Esophagus squamous epithelium (tissue), 5 donors: ENCODE results near the gene ANKFY1. TPM values are rescaled to one million over a fixed set of nuclear protein-coding genes. Genes with fewer than 3 reads are reported as not detected.

ENCODE experiments used
- DNase-seq: peaks from one replicate; lab custom pipeline; 2025; lab: John Stamatoyannopoulos, UW
- H3K27ac ChIP-seq, 4 donors: fragments of 200-600 bp; sonication (generic); one replicate each; pipeline ENCODE4 v1.5.1; 2016 to 2019; ENCODE audit warnings: mild to moderate bottlenecking in 1 of 4
- H3K27me3 ChIP-seq, 4 donors: fragments of 200-600 bp; sonication (generic); 1 replicate in 3 of 4; 2 replicates in 1 of 4; pipeline versions ENCODE4 v1.5.1 to v1.6.0; 2017 to 2021; ENCODE audit warnings: antibody characterized with exemption in 1 of 4
- H3K36me3 ChIP-seq, 3 donors: fragments of 200-600 bp; sonication (generic); one replicate each; pipeline ENCODE4 v1.5.1; 2016 to 2019
- H3K4me1 ChIP-seq, 3 donors: fragments of 200-600 bp; sonication (generic); one replicate each; pipeline ENCODE4 v1.5.1; 2017 to 2019
- H3K4me3 ChIP-seq, 4 donors: fragments of 200-600 bp; sonication (generic); 1 replicate in 3 of 4; 2 replicates in 1 of 4; pipeline ENCODE4 v1.5.1; 2016 to 2019; ENCODE audit warnings: mild to moderate bottlenecking in 2 of 4, moderate library complexity in 1 of 4
- H3K9me3 ChIP-seq, 3 donors: fragments of 200-600 bp; sonication (generic); one replicate each; pipeline ENCODE4 v1.5.1; 2016 to 2019
- CTCF ChIP-seq, 6 experiments: fragments of 450-650 bp in 4 of 6; fragments of 200-600 bp in 2 of 6; sonication (generic) in 2 of 6; IDR thresholded peaks; one replicate each; pipeline ENCODE4 v1.5.1; 2016 to 2019; ENCODE audit warnings: antibody characterized with exemption in 6 of 6, mild to moderate bottlenecking in 4 of 6, moderate library complexity in 4 of 6
- POLR2A ChIP-seq, 4 donors: fragments of 450-650 bp; IDR thresholded peaks; one replicate each; pipeline ENCODE4 v1.6.1; 2017; ENCODE audit warnings: antibody characterized with exemption in 4 of 4, mild to moderate bottlenecking in 4 of 4, moderate library complexity in 3 of 4
- WGBS, 2 donors: methylation state at CpG; one replicate each; pipeline ENCODE4 v1.1.5; 2018; 5-methylcytosine and 5-hydroxymethylcytosine counted together
- intact Hi-C: fragments of 100-400 bp; cut with DNase I; formaldehyde crosslinking; loops from one replicate; pipeline ENCODE4 v1.15.0; 2022
- total RNA-seq, 4 donors: library from RNA; depleted of rRNA; stranded (reverse); fragments of >200 nt; gene quantifications; one replicate each; pipeline ENCODE4 v1.1.0, GENCODE V29; 2016
- donor health status: DM: yes; HTN: yes; CAD: no.

The ANKFY1 gene
- 10 to 100 TPM; 21.0 to 34.7 (median 26.4) TPM for total RNA-seq

GRCh38 chr17:4263282-4264215 lies at the start of gene ANKFY1:
Gene ANKFY1 (minus strand): TSS chr17:4263979. CDS start chr17:4263941, 38 bp downstream.
- peak; percentile 59 for DNase-seq
- TF ChIP-seq POLR2A (IDR thresholded peaks at IDR 0.05), result peak in 2 of 4 donors; percentile 65 to 70
- TF ChIP-seq CTCF (IDR thresholded peaks at IDR 0.05), result peak in 3 of 6 experiments; percentile 1 to 32 (median 9)
- Histone ChIP-seq H3K4me1 (peaks cover 16 to 34% (median 22%) of the 10 kb centered on the region in 3 donors), H3K27me3 (no peaks in the 10 kb centered on the region), H3K36me3 (peaks cover 0 to 33% (median 0%) of the 10 kb centered on the region in 3 donors), H3K27ac (peak within 1 kb of the TSS; percentile 87 to 95 (median 90)), H3K4me3 (peak within 1 kb of the TSS; percentile 86 to 100 (median 98)), H3K9me3 (peaks cover 0 to 14% (median 12%) of the 10 kb centered on the region in 3 donors)
- intact Hi-C loops, result no loop called here
- WGBS, 2 donors, result 0 to 1% methylated on average over 13 to 15 of the region's 85 CpGs

- intact Hi-C loops, result no loop called here
- H3K4me3 ChIP-seq, result no peak overlapping the region
- WGBS, 2 donors, result 47 to 65% methylated on average over 6 of the region's 6 CpGs
- peaks cover 0 to 23% (median 0%) of the 10 kb centered on the region in 3 donors for H3K36me3 ChIP-seq
- no peaks in the 10 kb centered on the region for H3K9me3 ChIP-seq
- peak overlapping the region in 1 of 4 donors; percentile 16 for H3K27ac ChIP-seq
- H3K4me1 ChIP-seq, result peaks cover 0 to 70% (median 20%) of the 10 kb centered on the region in 3 donors
- TF ChIP-seq POLR2A (IDR thresholded peaks at IDR 0.05), result no peak
- TF ChIP-seq CTCF (IDR thresholded peaks at IDR 0.05), result no peak
- H3K27me3 ChIP-seq, result no peaks in the 10 kb centered on the region
- no peak for DNase-seq
These were observed 46.7 kb upstream of the ANKFY1 start for GRCh38 chr17:4310354-4311060.

GRCh38 chr17:4309897-4310296 lies 46.1 kb upstream of the ANKFY1 start:
- H3K4me1 ChIP-seq, result peaks cover 0 to 69% (median 20%) of the 10 kb centered on the region in 3 donors
- H3K9me3 ChIP-seq, result no peaks in the 10 kb centered on the region
- H3K27me3 ChIP-seq, result no peaks in the 10 kb centered on the region
- peak overlapping the region in 1 of 4 donors; percentile 16 for H3K27ac ChIP-seq
- TF ChIP-seq CTCF (IDR thresholded peaks at IDR 0.05), result no peak
- peaks cover 0 to 30% (median 0%) of the 10 kb centered on the region in 3 donors for H3K36me3 ChIP-seq
- 17 to 23% methylated on average over 1 of the region's 1 CpG for WGBS, 2 donors
- no peak overlapping the region for H3K4me3 ChIP-seq
- intact Hi-C loops, result loop anchor here (10.0 kb wide), 1 partner anchor 95 kb away; no protein-coding TSS in a partner anchor
- no peak for DNase-seq

- Histone ChIP-seq H3K27me3 (no peaks in the 10 kb centered on the region), H3K27ac (no peak overlapping the region)
- WGBS, 2 donors, result 90 to 95% methylated on average over 7 of the region's 7 CpGs
These were observed 43.6 kb upstream of the ANKFY1 start for GRCh38 chr17:4307179-4307930.

More at GRCh38 chr17:4307179-4307930, 43.6 kb upstream of the ANKFY1 start:
- no peaks in the 10 kb centered on the region for H3K9me3 ChIP-seq
- DNase-seq, result no peak
- no peak overlapping the region for H3K4me3 ChIP-seq
- intact Hi-C loops, result loop anchor here (10.0 kb wide), 1 partner anchor 93 kb away; no protein-coding TSS in a partner anchor
- peaks cover 0 to 54% (median 20%) of the 10 kb centered on the region in 3 donors for H3K4me1 ChIP-seq
- peaks cover 0 to 43% (median 0%) of the 10 kb centered on the region in 3 donors for H3K36me3 ChIP-seq
- TF ChIP-seq CTCF (IDR thresholded peaks at IDR 0.05) (no peak), POLR2A (IDR thresholded peaks at IDR 0.05) (no peak)
